GM12892 (cell line): Measurements from ENCODE around the gene SETD6.

ENCODE experiments used
- POLR2A ChIP-seq: IDR thresholded peaks from 2 replicates; pipeline ENCODE4 v1.6.1; 2011; ENCODE audit warnings: low read depth, low read length, control low read depth
- POLR2AphosphoS5 ChIP-seq: IDR thresholded peaks from 2 replicates; pipeline ENCODE4 v1.6.1; 2011; ENCODE audit warnings: low read depth, low read length, control low read depth

DNA sequence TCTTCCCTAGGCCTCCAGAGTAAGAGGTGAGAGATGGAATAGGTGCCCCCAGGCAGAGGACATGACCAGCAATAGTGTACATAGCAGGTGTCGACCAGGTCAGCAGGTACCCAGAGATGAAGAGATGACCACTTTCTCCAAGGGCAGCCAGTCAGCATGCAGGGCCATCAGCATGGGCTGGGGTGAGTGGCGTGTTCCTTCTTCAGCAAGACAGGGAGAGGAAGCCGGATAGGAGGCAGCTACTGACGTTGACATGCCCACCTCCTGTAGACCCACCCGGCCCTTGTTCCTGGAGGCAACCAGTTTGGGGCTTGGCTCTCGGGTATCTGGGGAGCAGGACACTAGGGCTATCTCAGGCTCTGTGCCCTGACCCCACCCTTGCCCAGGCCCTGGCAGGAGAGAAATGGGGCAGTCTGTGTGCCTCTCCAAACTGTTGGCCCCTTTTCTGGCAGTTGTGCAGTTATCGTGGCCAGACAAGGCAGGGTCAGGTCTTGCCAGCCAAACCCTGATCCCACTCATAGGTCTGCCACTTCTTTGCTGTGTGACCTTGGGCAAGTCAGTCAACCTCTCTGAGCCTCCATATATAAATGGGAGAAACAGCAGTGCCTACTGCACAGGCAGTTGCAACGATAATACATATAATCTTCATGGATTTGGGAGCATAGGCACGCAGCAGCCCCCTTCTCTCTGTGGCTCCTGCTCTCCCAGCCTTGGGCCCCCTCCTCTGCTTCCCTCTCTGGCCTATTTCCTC lies 16.8 kb upstream of the SETD6 start:
- TF ChIP-seq POLR2AphosphoS5 (no peak), POLR2A (no peak)
